Inflammatory macrophage treated with lipopolysaccharide for 1 hour (primary cell): ENCODE data around the gene CFAP68.

Source experiments
- DNase-seq, 2 donors: peaks; one replicate each; pipeline ENCODE4 v3.0.0-alpha.2; 2020 to 2022

The CFAP68 gene, protein sequence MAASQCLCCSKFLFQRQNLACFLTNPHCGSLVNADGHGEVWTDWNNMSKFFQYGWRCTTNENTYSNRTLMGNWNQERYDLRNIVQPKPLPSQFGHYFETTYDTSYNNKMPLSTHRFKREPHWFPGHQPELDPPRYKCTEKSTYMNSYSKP

DNA sequence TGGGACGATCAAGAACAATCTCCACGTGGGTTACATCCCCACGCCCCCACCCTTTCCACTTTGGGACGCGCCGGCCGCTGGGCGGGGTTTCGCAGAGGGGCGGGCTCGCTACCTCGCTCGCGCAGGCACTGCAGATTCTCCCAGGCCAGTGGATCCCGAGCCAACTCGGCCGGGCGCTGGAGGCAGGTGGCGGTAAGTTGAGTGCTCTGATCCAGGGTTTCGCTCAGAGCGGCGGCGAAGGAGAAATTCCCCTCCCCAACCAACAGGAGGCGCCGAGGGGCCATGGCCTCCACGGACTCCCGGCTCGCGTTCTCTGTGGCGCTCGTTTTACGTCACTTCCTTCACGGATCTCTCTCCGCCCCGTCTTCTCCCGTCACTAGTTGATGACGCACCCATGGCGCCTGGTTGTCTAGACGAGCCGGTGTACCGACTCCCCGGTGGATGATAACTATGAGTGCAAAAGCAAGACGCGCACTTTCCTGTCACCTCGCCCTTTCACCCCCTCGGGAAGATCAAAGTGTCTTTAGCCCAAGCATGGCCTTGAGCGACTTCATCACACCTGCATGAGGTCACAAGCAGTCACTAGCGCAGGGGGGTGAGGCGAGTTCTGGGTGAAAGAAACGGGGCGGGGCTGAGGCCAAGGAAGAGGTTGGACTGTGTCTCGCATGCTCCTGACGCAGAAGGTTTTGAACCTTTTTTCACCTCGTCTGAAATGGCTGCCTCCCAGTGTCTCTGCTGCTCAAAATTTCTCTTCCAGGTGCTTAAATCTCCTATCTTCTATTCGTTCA, at the start of gene CFAP68, which contains the start of gene FDXACB1:
Gene CFAP68, plus strand, starts transcription at position 693 of the 788 bp plus-strand sequence. Its CDS starts 20 bp downstream, at position 713.
Gene FDXACB1, minus strand, starts transcription at position 317 of the 788 bp plus-strand sequence. Its CDS starts 33 bp downstream, at position 284.
- DNase-seq = peak; percentile 94 to 97

DNA sequence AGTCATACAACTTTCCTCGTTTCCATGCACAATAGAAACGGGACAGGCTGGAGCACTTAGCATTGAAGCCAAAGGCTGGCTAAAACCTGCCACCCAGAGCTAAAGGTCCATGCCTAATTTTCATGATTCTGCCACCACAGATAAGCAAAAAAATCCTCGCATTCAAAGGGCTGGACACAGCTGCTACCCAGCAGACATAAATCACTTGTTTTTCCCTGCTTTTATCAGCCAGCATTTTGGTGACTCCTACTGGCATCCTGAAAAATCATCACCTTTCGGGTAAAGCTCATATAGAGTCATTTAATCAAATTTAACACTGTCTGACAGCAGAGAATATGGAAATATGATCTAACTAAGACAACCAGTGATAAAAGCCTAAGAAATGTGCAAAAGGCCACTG, 45.8 kb upstream of the CFAP68 start:
- no peak for DNase-seq

DNA sequence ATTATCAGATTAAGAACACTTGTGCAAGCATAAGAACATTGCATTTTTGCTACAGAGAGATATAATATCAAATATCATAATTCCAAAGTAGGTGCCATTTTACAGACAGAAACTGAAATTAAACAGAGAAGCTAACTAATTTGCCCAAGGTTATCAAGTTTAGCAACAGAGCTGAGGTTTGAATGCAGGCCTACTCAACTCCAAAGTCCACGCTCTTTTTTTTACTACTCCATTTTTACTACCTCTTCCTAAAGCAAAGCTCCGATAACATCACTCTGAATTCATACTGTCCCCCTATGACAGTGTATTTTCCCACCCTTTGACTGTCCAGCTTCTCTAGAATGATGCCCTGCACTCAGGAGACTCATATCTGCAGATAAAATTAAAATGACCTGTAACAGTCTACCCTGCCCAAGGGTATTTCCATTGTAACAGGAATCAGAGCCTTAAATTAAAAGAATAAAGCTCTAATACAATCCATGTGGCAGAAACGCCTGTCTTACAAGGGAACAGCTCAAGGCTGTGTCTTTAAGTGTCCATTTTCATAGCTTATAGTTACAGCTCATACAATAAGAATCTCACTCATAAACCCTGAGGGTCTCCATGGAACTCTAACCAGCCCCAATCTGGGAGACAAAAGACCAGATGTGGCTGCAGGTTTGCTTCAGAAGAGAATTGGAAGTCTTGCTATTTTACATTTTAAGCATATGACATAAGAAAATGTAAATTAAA, 44.7 kb upstream of the CFAP68 start:
- DNase-seq = no peak

DNA sequence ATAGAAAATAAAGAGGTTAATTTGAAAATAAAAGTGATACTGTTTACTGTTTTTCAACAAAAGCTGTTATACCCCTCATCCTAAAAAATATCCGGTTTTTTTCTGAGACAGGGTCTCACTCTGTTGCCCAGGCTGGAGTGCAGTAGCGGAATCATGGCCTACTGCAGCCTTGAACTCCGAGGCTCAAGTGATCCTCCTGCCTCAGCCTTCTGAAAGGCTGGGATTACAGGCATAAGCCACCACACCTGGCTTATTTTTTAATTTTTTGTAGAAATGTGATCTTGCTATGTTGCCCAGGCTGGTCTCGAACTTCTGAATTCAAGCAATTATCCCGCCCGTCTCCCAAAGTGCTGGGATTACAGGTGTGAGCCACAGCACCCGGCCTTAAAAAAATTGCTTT, 43.7 kb upstream of the CFAP68 start:
- DNase-seq = no peak

DNA sequence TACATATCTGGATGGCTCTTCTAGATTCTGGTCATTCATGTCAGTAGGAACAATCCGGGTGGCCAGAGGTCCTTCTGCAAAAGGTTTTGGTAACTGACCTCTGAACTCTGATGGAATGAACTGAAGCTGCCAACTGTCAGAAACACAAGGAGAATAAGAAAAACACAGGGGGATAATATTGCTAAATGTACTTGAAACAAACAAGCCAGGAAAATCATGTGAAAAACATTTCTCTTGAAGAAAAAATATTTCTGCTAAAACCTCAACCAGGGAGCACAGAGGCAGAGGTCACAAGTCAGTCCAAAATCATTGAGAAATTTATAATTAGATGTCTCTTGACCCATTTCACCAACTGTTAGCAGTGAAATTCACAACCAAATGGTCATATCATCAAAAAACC, 43.2 kb upstream of the CFAP68 start:
- no peak for DNase-seq

DNA sequence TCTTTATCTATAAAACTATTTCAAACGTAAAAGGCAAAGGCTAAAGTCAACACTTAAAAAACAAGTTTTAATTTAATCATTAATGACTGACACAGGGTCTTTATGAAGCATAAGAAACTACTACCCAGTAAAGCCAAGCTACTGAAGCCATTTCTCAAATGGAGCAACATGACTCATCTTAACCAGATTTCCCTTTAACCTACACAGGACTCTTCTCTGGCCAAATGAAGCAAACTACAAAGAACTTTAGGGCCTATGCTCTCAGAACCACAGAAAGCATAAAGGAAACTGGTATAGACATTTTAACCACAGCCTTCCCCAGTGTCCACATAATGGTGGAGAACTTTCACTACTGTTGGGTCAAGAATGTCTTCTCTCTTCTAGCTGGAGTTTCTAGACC, 42.6 kb upstream of the CFAP68 start:
- peak in 1 of 2 donors; percentile 30 for DNase-seq

DNA sequence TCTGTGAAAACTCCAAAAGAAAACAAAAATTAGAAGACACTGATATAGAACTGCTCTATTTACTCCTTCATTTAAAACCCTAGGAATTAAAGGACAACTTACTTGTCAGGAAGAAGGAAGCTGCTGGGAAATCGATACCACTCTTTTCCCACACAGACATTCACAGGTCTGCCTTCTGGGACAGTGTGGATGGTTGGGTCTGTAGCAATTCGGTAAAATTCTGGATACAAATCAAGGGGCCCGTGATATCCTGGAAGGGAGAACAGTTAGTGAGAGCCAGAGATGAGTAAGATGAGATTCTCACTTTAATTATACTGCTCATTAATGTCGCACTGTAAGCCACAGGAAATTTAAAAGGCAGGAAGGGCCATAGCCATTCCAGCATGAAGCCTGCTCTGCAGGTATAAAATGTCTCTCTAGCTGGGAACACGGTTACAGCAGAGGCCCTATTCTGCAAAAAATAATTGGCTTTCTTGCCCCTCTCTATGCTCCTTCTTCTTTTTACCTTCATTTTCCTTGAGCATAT, 41.9 kb upstream of the CFAP68 start:
- DNase-seq = no peak

DNA sequence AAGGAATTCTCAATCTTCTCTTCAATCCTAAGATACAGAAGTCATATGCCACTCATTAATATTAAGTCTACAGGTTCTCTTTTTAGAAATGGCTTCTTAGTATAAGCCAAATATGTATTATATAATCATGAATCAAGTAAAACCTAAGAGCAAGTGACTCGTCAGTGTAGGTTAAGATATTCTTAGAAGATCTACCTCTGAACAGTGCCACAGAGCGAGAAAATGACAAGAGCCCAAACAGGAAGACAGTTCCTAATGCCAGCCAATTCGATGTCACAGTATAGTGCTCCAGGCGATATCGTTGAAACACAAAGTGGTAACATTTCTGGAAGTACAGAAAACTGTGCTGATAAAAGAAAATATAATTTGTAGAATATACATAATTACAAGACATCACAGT, 41.3 kb upstream of the CFAP68 start:
- no peak for DNase-seq

DNA sequence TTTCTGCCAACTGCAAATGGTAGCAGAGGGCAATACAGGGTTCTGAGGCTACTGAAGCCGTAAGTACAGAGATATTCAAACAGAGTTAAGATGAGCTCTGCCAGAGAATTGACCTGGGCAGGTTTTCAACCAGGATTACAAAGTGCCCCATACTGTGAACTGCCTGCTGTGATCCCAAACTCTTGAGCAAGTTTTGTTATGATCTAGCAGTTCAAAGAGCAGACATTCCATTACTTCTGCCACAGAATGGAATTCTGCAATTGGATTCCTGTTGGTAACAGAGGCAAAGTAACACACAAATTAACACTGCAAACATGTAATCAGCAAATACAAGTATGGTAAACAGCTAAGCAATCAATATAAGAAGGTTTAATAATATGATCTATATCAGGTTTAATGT, 39.2 kb upstream of the CFAP68 start:
- DNase-seq = no peak

DNA sequence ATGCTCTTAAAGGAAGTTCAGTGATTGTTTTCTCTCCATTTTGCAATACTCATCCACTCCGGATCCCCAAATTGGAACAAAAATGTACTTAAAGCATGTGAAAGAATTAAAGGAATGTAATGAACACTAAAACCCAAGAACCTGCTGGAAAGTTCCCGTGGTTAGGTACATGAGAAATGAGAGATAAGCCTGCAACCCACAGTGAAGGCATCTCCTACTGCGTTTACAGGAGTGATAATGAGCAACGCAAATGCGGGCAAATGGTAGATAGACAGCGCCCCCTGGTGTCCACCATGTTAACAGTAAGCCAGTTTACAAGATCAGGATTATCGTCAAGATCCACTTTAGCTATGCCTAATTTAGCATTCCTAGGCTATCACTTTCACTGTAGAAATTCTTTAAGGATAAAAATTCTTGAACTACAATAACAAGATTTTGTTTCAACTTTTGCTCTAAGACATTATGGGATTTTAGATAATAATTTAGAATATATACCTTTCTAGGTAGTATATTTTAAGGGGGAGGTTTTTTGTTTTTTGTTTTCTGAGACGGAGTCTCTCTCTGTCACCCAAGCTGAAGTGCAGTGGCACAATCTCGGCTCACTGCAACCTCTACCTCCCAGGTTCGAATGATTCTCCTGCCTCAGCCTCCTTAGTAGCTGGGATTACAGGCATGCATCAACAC, 37.8 kb upstream of the CFAP68 start:
- DNase-seq = peak; percentile 70 to 97

DNA sequence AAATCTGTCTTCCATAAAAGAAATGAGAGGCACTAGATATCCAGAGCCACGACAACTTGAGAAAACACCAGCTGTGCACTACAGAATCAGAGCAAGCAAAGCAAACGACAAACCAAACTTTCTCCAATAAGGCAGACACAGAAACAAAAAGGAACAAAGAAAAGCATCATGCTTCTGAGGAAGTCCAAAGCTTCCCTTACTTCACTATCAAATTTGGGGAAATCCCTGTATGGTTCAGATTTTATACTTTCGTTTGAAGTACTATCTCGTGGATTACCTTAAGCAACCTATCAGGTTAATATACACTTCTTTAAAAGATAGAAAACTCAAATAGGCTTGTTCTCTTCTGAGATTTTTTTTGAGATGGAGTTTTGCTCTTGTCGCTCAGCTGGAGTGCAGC, 35.7 kb upstream of the CFAP68 start:
- peak; percentile 72 to 74 for DNase-seq

DNA sequence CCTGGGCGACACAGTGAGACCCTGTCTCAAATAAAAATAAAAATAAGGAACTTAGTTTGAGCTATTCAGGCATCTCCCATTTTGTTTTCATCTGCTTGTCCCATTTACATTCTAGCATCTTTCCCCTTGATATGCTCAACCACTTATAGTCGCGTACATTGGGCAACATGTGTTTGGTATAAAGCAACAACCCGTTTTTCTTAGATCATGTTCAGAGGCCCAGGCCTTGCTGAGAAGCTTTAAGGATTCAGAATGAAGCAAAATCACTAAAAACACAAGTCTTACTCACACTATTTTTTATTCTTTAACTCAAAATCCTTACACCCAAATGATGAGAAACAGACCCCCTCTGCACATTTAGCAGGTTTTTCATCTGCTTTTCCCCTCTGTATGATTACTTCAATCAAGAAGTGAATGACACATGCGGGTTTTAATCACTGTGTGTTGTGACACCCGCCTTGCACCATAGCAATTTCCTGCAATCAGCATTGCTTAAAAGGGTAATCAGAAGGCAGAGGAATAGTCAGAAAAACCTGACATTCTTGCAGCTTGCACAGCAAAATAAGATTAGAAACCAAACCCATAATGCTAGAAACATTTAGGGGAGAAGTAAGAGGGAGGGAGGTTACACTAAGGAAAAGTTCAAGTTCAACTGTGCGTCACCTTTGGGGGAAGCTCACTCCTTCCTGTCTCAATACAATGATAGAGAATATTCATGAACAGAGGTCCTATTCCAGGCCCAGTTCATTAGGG, 33.9 kb upstream of the CFAP68 start:
- peak; percentile 83 to 90 for DNase-seq

DNA sequence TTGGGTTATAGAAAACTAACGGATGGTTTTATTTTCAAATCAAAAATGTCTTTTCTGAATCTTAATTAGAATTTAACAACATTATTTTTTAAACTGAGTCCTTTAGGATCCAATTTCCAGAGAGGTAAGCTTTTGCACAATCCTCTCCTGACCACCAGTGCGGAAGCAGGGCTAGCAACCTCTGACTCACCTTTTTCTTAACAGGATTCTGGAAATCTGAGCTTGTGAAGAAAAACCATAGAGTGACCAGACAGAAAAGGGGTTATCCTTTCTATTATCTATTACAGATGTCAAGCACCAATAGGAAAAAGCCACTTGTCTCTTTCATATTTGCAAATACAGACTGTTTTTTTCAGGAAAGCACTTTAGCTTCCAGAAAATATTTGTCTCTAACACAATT, 33.3 kb upstream of the CFAP68 start:
- peak; percentile 9 to 44 for DNase-seq

DNA sequence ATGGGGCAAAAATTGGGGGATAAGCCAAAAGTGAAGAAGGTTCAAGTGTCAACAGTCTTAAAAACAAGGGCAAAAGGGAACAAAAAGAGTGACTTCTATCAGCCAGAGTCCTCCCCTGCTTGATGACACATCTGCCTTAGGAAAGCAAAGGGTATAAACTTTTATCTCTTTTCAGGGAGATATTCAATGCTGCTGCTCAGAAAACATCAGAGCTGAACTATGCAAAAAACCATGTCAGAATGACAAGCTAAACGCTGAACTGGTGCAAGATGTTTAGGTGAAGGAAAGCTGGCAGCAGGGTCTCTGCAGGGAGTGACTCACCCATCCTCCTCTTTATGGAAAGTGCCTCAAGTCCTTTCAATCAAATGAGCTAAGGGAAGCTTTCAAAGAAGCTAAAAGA, 32.7 kb upstream of the CFAP68 start:
- DNase-seq = peak; percentile 37 to 38

DNA sequence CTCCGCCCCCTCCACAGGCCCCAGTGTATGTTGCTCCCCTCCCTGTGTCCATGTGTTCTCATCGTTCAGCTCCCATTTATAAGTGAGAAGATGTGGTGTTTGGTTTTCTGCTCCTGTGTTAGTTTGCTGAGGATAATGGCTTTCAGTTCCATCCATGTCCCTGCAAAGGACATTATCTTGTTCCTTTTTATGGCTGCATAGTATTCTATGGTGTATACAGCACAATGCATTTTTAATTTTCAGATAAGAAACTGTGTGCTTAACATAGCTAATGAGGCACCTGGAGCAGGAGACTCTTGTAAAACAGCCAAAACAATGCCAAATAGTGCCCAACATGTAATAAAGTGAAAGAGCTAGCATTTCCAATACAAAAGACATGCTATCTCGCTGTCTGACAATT, 29.7 kb upstream of the CFAP68 start:
- DNase-seq = no peak

DNA sequence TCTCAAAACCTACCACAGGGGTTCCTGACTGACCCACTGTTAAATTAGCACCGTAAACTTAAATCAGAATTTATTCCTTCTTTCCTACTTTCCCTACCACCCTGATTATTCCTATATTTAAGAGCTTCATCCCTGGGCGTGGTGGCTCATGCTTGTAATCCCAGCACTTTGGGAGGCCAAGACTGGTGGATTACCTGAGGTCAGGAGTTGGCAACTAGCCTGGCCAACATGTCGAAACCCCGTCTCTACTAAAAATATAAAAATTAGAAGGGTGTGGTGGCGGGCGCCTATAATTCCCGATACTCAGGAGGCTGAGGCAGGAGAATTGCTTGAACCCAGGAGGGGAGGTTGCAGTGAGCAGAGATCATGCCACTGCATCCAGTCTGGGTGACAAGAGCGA, 28.3 kb upstream of the CFAP68 start:
- no peak for DNase-seq

DNA sequence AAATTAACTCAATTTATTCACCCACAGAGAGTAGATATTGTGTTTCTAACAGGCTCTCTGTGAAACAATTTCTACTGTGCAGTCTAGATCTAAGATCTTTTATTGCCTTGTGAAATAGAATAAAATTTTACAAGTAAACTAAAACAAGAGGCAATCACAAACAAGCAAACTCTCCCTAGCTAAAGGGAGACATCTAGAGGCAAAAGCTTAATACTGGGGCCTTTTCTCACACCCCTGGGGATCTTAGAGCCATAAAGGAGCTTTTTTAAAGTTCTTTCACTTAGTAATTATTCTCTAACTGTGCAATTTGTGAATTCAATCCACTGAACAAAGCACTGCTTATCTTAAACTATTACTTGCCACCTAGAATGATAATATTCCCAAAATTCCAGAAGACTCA, 27.7 kb upstream of the CFAP68 start:
- DNase-seq = peak; percentile 27 to 46

DNA sequence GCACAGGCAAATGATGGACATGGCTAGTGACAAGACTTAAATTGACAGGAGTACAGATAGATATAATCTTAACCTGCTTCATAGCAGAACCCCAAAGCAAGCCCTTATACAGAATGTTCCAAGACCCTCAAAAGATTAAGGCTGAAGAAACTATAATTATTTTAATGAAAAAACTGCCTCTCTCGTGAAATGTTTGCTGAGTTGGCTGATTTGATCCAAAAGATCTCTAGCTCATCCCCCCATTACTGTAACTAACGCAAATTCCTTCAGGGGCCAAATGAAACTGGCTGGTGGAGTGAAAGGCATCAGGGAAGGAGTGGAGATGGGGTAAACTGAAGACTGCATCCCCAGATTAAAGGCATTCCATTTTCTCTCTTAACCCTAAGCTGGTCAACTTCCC, 27.2 kb upstream of the CFAP68 start:
- no peak for DNase-seq

DNA sequence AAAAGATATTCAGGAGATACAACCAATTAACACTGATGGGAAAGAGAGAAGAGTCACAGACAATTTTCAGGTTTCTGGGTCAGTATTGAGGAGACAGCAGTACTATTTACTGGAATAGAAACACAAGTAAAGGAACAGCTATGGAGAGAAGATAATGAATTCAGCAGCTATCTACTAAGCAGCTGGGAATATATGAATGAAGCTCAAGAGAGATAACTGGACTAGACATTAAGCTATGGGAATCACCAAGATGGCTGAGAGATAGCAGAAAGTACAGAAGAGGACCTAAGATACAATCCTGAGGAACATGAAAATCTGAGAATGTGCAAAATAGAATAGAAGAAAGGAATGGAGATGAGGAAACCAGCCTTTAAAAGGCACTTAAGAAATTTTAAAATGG, 23.8 kb upstream of the CFAP68 start:
- no peak for DNase-seq

DNA sequence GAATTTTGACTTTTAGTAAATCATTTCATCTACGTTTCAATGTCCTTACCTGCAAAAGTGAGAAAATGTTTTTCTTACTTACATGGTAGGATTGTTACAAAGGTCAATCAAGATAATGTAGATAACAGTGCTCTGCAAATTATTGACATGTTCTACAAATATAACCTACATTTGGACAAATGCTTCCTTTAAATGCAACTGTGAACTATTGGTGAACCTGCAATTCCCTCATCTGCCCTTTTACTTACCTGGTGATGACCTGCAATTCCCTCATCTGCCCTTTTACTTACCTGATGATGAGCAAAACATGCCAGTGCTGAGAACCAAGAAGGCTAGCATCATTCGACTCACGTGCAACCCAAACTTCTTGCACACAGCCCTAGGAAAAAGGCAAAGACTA, 19.1 kb upstream of the CFAP68 start:
- no peak for DNase-seq

DNA sequence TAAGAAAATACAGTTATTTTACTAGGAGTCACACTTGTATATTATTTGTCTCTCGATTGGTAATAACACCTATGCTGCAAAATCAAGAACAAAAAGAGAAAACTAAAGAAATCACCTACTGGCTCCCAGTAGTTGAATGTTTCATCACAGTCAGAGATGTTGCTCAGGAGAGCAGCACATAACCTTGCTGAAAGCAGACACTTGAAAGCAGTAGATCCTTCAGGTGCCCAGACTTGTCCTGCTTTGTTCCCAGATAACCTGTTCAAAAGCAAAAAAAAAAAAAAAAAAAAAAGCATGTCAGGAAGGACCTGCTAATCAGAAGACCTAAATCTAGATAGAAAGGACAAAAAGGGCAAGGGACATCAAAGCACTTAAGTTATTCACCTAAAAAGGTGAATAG, 9.2 kb upstream of the CFAP68 start:
- DNase-seq = no peak

DNA sequence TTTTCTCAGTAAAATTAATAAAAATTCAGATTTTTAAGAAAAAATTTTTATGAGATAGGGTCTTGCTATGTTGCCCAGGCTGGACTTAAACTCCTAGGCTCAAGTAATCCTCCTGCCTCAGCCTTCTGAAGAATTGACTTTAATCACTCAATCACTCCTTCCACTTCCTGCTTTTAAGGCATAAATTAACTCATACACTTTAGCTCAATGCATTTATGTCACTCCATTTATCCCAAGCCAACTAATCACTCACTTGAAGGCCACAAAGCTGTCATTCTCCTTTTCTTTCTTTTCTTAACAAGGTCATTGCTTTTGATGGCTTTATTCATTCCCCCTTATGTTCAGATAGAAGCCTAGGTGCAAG, 8.8 kb upstream of the CFAP68 start:
- DNase-seq = no peak
